Measurements from ENCODE around the gene MATR3.

- no peak for TF ChIP-seq POLR2AphosphoS5 (IDR thresholded peaks at IDR 0.05; ENCODE audit: low read depth, low read length)
- no peak for TF ChIP-seq POLR2A (IDR thresholded peaks at IDR 0.05; ENCODE audit: low read depth, low read length)
- no peak for TF ChIP-seq TAF1 (IDR thresholded peaks at IDR 0.05; ENCODE audit: borderline replicate concordance, low read depth, low read length)
Observed at GRCh38 chr5:139301808-139302499, 8.4 kb downstream of the MATR3 start.

Measured in GM12892 (cell line).